Calu3 (cell line): ENCODE results near the gene TMEM178B. TPM values are rescaled to one million over a fixed set of nuclear protein-coding genes. Genes with fewer than 3 reads are reported as not detected.

ENCODE experiments used
- BruUV-seq: library from RNA; stranded (reverse); fragments of 400-500 nt; replicated peaks from 2 replicates; lab custom pipeline; 2021; lab: Mats Ljungman, UMichigan
- CTCF ChIA-PET: fragments of 300-600 bp; sonication (Branson Sonifier 250); formaldehyde crosslinking; loops from one replicate; lab custom pipeline; 2022; ENCODE audit warnings: antibody characterized with exemption; lab: Charles Lee
- DNase-seq: peaks from one replicate; pipeline ENCODE4 v3.0.0; 2022
- H3K27ac Mint-ChIP-seq: one replicate; pipeline ENCODE4 v1.8.0; 2022; ENCODE audit warnings: mixed read lengths; ENCODE audit not compliant: unreplicated experiment
- H3K27me3 Mint-ChIP-seq: one replicate; pipeline ENCODE4 v1.8.0; 2022; ENCODE audit warnings: mixed read lengths; ENCODE audit not compliant: unreplicated experiment
- H3K36me3 Mint-ChIP-seq: one replicate; pipeline ENCODE4 v1.8.0; 2022; ENCODE audit warnings: mild to moderate bottlenecking, moderate library complexity, mixed read lengths; ENCODE audit not compliant: insufficient read depth, unreplicated experiment
- H3K4me1 Mint-ChIP-seq: one replicate; pipeline ENCODE4 v1.8.0; 2022; ENCODE audit warnings: mild to moderate bottlenecking, low read depth, mixed read lengths; ENCODE audit not compliant: unreplicated experiment
- H3K4me3 Mint-ChIP-seq: one replicate; pipeline ENCODE4 v1.8.0; 2022; ENCODE audit warnings: mild to moderate bottlenecking, low read depth, moderate library complexity, mixed read lengths; ENCODE audit not compliant: unreplicated experiment
- H3K9me3 Mint-ChIP-seq: one replicate; pipeline ENCODE4 v1.8.0; 2022; ENCODE audit warnings: low read depth, mixed read lengths; ENCODE audit not compliant: unreplicated experiment
- CTCF ChIP-seq: fragments of 200-600 bp; IDR thresholded peaks from one replicate; pipeline ENCODE4 v1.8.0; 2022; ENCODE audit warnings: antibody characterized with exemption; ENCODE audit not compliant: unreplicated experiment
- intact Hi-C: fragments of 100-400 bp; cut with micrococcal nuclease; formaldehyde crosslinking; loops from one replicate; pipeline ENCODE4 v1.10.0; 2022; ENCODE audit not compliant: unreplicated experiment
- total RNA-seq: library from RNA; stranded (reverse); gene quantifications from 2 replicates; pipeline ENCODE4 v1.2.3, GENCODE V29; 2022

Gene TMEM178B
- total RNA-seq, 1 experiment from 2014 or later: 1.5 TPM

DNA sequence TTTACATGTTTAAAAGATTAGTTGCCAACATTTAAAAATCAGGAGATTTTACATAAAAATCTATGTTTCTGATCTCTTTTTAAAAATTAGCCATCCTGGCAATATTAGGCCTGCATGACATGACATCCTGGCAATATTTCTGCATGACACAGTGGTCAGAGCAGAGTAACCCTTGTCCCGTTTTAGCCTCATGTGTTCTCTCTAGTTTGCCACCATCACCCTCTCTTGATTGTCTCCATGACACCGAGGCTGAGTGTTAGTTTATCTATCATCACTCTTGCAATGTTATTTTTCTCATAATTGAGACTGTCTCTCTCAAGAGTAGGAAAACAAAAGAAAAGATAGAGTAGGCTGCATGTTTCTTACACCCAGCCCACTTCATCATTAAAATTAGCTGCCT, 287.6 kb downstream of the TMEM178B start:
- no peaks in the 10 kb centered on the region for H3K36me3 Mint-ChIP-seq
- no peak overlapping the region for H3K27ac Mint-ChIP-seq
- H3K4me3 Mint-ChIP-seq: no peak overlapping the region
- intact Hi-C loops: no loop called here
- TF ChIP-seq CTCF: no peak
- H3K4me1 Mint-ChIP-seq: no peaks in the 10 kb centered on the region
- BruUV-seq: no TSS peak
- CTCF ChIA-PET: no interaction called here
- no peaks in the 10 kb centered on the region for H3K27me3 Mint-ChIP-seq
- DNase-seq: no peak
- peaks cover 7% of the 10 kb centered on the region for H3K9me3 Mint-ChIP-seq

DNA sequence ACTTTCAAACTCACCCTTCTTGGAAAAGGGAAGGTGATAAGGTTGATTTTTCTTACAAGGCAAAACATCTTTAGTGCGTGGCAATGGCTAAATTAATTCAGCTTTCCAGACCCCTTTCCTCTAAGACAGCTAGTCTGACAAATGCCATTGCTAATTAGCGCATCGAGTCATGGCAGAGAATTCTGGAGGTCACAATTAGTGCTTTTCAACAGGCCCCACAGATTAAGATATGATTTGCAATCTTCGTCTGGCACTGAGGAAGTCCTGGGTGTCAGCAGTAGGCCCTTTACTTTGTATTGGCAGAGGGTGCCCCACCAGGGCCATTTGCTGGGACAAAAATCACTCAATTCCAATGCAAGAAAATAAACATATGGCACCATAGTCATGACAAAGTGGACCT, 288.1 kb downstream of the TMEM178B start:
- no peaks in the 10 kb centered on the region for H3K4me1 Mint-ChIP-seq
- H3K27ac Mint-ChIP-seq: no peak overlapping the region
- DNase-seq: no peak
- no TSS peak for BruUV-seq
- H3K4me3 Mint-ChIP-seq: no peak overlapping the region
- intact Hi-C loops: no loop called here
- TF ChIP-seq CTCF: no peak
- no peaks in the 10 kb centered on the region for H3K36me3 Mint-ChIP-seq
- CTCF ChIA-PET: no interaction called here
- H3K9me3 Mint-ChIP-seq: peaks cover 9% of the 10 kb centered on the region
- H3K27me3 Mint-ChIP-seq: no peaks in the 10 kb centered on the region

- DNase-seq: no peak
- intact Hi-C loops: no loop called here
Measured at GRCh38 chr7:141362580-141363435, 288.9 kb downstream of the TMEM178B start.

DNA sequence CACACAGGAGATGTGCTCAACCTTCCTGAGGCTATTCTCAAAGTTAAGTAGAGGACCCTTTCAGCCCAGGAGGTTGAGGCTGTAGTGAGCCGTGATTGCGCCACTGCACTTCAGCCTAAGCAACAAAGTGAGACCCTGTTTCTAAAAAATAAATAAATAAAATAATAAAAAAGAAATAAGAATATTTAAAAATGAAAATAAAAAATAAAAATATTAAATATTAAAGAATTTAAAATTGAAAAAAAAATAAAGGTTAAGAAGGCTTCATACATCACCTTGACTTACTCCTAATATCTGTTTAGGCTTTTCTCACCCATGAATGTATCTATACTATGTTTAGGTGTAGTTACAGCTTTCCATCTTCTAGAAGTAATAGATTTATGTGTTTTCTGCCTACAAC, 289.9 kb downstream of the TMEM178B start:
- H3K27ac Mint-ChIP-seq: no peak overlapping the region
- intact Hi-C loops: no loop called here
- H3K4me3 Mint-ChIP-seq: no peak overlapping the region

More at GRCh38 chr7:141362580-141363435, 288.9 kb downstream of the TMEM178B start:
- no peaks in the 10 kb centered on the region for H3K27me3 Mint-ChIP-seq
- no peak for TF ChIP-seq CTCF
- H3K4me3 Mint-ChIP-seq: no peak overlapping the region
- BruUV-seq: no TSS peak
- H3K4me1 Mint-ChIP-seq: no peaks in the 10 kb centered on the region
- no peaks in the 10 kb centered on the region for H3K36me3 Mint-ChIP-seq
- CTCF ChIA-PET: no interaction called here
- H3K9me3 Mint-ChIP-seq: peaks cover 9% of the 10 kb centered on the region
- H3K27ac Mint-ChIP-seq: no peak overlapping the region

More for the DNA sequence above, 289.9 kb downstream of the TMEM178B start:
- Mint-ChIP-seq H3K36me3 (no peaks in the 10 kb centered on the region), H3K9me3 (peaks cover 9% of the 10 kb centered on the region), H3K4me1 (no peaks in the 10 kb centered on the region), H3K27me3 (no peaks in the 10 kb centered on the region)
- BruUV-seq: no TSS peak
- CTCF ChIA-PET: no interaction called here
- no peak for TF ChIP-seq CTCF
- DNase-seq: no peak
